ENCODE measurements around the gene FAM13A. TPM values are rescaled to one million over a fixed set of nuclear protein-coding genes. Genes with fewer than 3 reads are reported as not detected.

FAM13A gene
- total and polyA plus RNA-seq, 2 of the 4 experiments (the other 2 are of a cell fraction), result 13.1 to 22.0 TPM

DNA sequence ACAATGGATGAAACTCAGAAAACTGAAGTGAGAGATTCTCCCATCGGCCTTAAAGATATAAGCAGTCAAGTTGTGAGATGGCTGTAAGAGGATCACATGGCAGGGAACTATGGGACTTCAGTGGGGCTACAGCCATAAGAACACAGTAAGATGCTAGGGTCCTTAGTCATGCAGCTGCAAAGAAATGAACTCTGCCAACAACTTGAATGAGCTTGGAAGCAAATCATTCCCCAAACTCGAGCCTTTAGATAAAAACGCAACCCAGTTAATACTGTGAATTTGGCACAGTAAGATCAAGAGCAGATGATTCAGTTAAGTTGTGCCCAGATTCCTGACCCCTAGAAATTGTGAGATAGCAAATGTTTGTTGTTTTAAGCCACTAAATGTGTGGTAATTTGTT lies 117.3 kb downstream of the FAM13A start:
- POLR2A ChIA-PET (ENCODE audit: unreplicated experiment), result no interaction called here
- peak overlapping the region; percentile 52; the same call in 1 of the 2 replicates for H3K14ac ChIP-seq (replicated peaks; ENCODE audit: low read depth, low read length)
- BruUV-seq (replicated peaks), result no TSS peak

More for the DNA sequence above, 117.3 kb downstream of the FAM13A start:
- Histone ChIP-seq H3K9ac (ENCODE audit: low read depth, low read length) (no peak overlapping the region), H3K4me3 (ENCODE audit: insufficient read depth, low read depth, low read length) (no peak overlapping the region), H3K23ac (ENCODE audit: low read depth, low read length) (no peak overlapping the region), H3K4ac (ENCODE audit: low read depth, low read length) (0 out of 2 replicates have a peak overlapping the region, but pooled peaks have one; percentile 0), H2AK5ac (ENCODE audit: low read depth, low read length) (peak overlapping the region; percentile 40; the same call in 1 of the 2 replicates), H3K27me3 (ENCODE audit: control insufficient read depth, insufficient read depth, low read length) (no peaks in the 10 kb centered on the region), H2AK9ac (replicated peaks; ENCODE audit: low read depth, low read length, poor library complexity) (no peak overlapping the region), H3K79me1 (ENCODE audit: low read depth in 1 of 2, low read length in 2 of 2) (0 out of 4 replicates have a peak, but pooled peaks cover 3% of the 10 kb centered on the region in 2 experiments), H2BK20ac (ENCODE audit: low read depth, low read length) (peak overlapping the region; percentile 69), H3K18ac (ENCODE audit: low read depth, low read length) (peak overlapping the region; percentile 76; the same call in 1 of the 2 replicates), H2AFZ (replicated peaks; ENCODE audit: low read length, poor library complexity) (no peak overlapping the region), H3K4me2 (ENCODE audit: low read depth, low read length) (peak overlapping the region; percentile 5; the same call in 1 of the 2 replicates), H4K91ac (ENCODE audit: insufficient read depth, low read depth, low read length) (no peak overlapping the region), H3K4me1 (ENCODE audit: control insufficient read depth, insufficient read depth, low read length) (peaks cover 9% of the 10 kb centered on the region), H4K20me1 (ENCODE audit: insufficient read depth, low read length) (no peaks in the 10 kb centered on the region), H3K9me1 (ENCODE audit: insufficient read depth, low read length) (peaks cover 2% of the 10 kb centered on the region), H2BK5ac (ENCODE audit: low read depth, low read length, poor library complexity, severe bottlenecking) (peak overlapping the region; percentile 41), H3K36me3 (ENCODE audit: control insufficient read depth, insufficient read depth, low read length) (no peaks in the 10 kb centered on the region), H4K8ac (ENCODE audit: low read depth in 2 of 2, low read length in 2 of 2) (peak overlapping the region; percentile 29 to 50), H2BK15ac (ENCODE audit: low read depth, low read length) (peak overlapping the region; percentile 88; the same call in 2 of the 3 replicates), H4K5ac (ENCODE audit: low read depth, low read length) (peak overlapping the region; percentile 26; the same call in 1 of the 2 replicates), H3K9me3 (ENCODE audit: control insufficient read depth, insufficient read depth, low read length) (no peaks in the 10 kb centered on the region), H3K56ac (ENCODE audit: extremely low read depth, insufficient read depth, low read length) (no peak overlapping the region), H2BK120ac (ENCODE audit: low read depth, low read length) (peak overlapping the region; percentile 36), H3K27ac (ENCODE audit: insufficient read depth, low read length) (no peak overlapping the region)
- intact Hi-C loops (cut with micrococcal nuclease) (no loop called here), dilution Hi-C loops (cut with HindIII; ENCODE audit: low sequenced_read_pairs, unreplicated experiment) (no loop called here), in situ Hi-C loops (cut with MboI; ENCODE audit: low sequenced_read_pairs) (no loop called here)
- no peak for TF ChIP-seq NFE2L2 (IDR thresholded peaks at IDR 0.05; ENCODE audit: low read depth, low read length)
- no peak for TF ChIP-seq RFX5 (IDR thresholded peaks at IDR 0.05; ENCODE audit: low read depth, low read length)
- no peak for TF ChIP-seq BHLHE40 (IDR thresholded peaks at IDR 0.05; ENCODE audit: low read depth, low read length)
- TF ChIP-seq, protein P1, sequence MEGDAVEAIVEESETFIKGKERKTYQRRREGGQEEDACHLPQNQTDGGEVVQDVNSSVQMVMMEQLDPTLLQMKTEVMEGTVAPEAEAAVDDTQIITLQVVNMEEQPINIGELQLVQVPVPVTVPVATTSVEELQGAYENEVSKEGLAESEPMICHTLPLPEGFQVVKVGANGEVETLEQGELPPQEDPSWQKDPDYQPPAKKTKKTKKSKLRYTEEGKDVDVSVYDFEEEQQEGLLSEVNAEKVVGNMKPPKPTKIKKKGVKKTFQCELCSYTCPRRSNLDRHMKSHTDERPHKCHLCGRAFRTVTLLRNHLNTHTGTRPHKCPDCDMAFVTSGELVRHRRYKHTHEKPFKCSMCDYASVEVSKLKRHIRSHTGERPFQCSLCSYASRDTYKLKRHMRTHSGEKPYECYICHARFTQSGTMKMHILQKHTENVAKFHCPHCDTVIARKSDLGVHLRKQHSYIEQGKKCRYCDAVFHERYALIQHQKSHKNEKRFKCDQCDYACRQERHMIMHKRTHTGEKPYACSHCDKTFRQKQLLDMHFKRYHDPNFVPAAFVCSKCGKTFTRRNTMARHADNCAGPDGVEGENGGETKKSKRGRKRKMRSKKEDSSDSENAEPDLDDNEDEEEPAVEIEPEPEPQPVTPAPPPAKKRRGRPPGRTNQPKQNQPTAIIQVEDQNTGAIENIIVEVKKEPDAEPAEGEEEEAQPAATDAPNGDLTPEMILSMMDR (conservative IDR thresholded peaks at IDR 0.05; ENCODE audit: low read depth, low read length), result no peak
- TF ChIP-seq POLR2A (IDR thresholded peaks at IDR 0.05; ENCODE audit: low read depth, low read length), result no peak
- no peak for TF ChIP-seq SMC3 (IDR thresholded peaks at IDR 0.05; ENCODE audit: low read depth, low read length)
- TF ChIP-seq CEBPB (IDR thresholded peaks at IDR 0.05; ENCODE audit: low read depth, low read length), result no peak
- TF ChIP-seq MXI1 (IDR thresholded peaks at IDR 0.05; ENCODE audit: borderline replicate concordance, low read depth, low read length), result no peak
- peak; percentile 35 for ATAC-seq (ENCODE audit: low read depth)
- DNase-seq, result peak; percentile 69
- 83% methylated on average over 1 of the region's 3 CpGs; no CpG with 5 or more reads in 1 of the 2 experiments for WGBS, 2 experiments (ENCODE audit: extremely low coverage in 2 of 2, insufficient read length in 1 of 2)
- CTCF ChIA-PET, result no interaction called here

Measured in IMR-90 (cell line).